Fibroblast of pulmonary artery (primary cell): ENCODE results near the gene ARHGEF12.

Experiments
- DNase-seq: peaks from one replicate; pipeline ENCODE4 v3.0.0-alpha.2; 2010; ENCODE audit warnings: low read depth
- H3K4me3 ChIP-seq: replicated peaks from 2 replicates; pipeline ENCODE4 v1.5.1; 2011; ENCODE audit warnings: low read depth, mild to moderate bottlenecking, control low read depth, low read length, moderate library complexity
- CTCF ChIP-seq: IDR thresholded peaks from 2 replicates; pipeline ENCODE4 v1.5.1; 2011; ENCODE audit warnings: mild to moderate bottlenecking, control low read depth, low read length, inconsistent platforms; ENCODE audit errors: missing control alignments

ARHGEF12 gene

DNA sequence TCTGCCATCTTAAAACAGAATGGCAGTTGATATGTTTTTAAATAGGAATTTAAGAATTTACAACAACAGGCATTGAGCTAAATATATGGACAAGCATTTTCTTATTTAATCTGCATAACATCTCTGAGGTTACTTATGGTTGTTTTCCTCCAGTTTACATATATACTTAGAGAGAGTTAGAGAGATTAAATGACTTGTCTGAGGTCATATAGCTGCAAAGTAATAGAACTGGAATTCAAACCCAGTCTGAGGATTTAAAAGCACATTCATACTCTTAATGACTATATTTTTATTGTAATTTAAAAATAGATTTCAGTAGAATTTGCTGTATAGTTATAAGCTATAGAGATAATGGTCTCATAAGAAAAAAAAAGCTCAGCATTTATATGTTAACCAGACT lies 93.9 kb downstream of the ARHGEF12 start:
- no peak overlapping the region for H3K4me3 ChIP-seq
- TF ChIP-seq CTCF: no peak
- DNase-seq: no peak

DNA sequence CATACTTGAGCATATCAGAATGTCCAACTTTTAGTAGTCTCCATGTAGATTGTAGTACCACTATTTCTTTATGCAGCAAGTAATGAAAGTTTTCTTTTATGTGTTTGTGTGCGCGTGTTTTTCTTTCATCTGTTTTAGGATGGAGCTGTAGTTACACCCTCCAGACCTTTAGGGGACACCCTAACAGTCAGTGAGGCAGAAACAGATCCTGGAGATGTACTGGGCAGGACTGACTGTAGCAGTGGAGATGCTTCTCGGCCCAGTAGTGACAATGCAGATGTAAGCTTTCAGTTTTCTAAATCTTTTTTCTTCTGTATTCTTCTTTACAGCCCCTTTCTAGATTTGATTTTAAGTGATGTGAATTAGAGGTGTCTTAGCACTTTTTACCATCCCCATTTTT lies 95.4 kb downstream of the ARHGEF12 start:
- peak; percentile 58 for DNase-seq
- no peak overlapping the region for H3K4me3 ChIP-seq

DNA sequence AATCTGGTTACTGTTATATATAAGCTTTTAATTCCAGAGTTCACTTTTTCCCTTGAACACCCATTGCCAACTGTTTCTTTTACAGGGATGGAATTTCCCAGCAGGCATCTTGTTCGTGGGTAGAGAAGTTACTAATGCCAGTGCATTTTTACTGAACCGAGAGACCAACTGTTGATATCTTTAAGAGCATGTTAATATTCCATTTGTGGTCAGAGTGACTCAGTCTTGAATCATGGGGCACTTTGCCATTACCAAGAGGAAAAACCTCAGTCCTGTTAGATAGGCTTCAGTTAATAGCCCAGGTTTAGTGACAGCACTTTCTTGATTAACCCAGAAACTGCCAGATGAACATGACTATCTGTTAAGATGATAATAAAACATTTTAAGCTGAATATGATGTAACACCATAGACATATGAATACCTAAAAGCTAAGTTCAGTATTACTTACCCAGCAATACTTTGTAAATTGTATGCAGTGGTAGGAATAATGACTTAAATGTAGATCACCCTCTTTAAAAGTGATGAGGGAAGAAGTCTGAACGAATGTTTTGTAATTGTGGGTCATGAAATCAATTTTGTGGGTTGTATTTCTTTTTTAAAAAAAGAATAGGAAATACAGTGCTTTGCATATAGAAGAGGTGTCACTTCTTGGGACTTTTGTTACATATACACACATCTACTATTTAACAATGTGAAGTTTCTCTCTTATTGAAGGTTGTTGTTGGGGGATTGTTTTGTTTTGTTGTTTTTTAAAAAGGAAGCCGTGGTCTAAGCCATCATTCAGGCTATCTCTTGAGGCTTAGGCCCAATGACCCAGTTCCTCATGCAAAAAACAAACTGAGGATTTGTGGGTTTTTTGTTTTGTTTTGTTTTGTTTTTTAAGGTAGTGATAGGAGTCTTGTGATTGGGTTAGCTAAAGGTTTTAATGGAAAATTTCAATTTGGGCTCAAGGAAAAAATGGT lies 96.1 kb downstream of the ARHGEF12 start:
- peak; percentile 98 for DNase-seq
- no peak for TF ChIP-seq CTCF
- H3K4me3 ChIP-seq: no peak overlapping the region

More for the DNA sequence above, 95.4 kb downstream of the ARHGEF12 start:
- peak; percentile 33 for TF ChIP-seq CTCF

DNA sequence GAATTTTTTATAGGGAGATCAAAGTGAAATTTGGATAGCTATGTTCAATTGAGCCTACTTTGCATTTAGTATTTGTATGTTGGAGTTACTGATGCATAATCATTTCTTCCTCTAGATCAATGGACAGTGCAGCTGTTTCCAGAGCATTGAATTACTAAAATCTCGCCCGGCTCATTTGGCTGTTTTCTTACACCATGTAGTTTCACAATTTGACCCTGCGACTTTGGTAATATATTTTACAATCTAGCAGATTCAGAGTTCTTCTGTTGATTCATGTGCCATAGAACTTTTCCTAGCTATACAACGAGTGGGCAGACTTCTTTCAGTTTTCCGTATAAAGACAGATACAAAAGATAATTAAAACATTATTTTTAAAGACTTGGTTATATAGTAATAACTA lies 105.4 kb downstream of the ARHGEF12 start:
- no peak overlapping the region for H3K4me3 ChIP-seq
- DNase-seq: no peak
- TF ChIP-seq CTCF: no peak

- no peak for TF ChIP-seq CTCF
- no peak for DNase-seq
- no peak overlapping the region for H3K4me3 ChIP-seq
Observed at GRCh38 chr11:120442031-120442430, 105.8 kb downstream of the ARHGEF12 start.

DNA sequence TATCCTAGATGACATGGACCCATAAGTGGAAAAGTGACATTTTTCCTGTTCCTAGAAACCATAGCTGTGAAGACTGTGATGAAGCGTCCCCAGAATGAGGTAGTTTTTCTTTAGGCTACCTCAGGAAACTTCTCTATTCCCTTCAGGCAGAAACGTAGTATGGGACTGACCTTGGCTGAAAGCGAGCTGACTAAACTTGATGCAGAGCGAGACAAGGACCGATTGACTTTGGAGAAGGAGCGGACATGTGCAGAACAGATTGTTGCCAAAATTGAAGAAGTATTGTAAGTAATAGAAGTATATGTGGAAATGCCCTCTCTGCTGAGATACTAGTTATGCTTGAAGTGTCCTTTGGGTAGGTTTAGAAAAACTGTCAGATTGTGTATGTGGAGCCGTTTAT lies 110.6 kb downstream of the ARHGEF12 start:
- DNase-seq: no peak
- TF ChIP-seq CTCF: no peak
- no peak overlapping the region for H3K4me3 ChIP-seq

DNA sequence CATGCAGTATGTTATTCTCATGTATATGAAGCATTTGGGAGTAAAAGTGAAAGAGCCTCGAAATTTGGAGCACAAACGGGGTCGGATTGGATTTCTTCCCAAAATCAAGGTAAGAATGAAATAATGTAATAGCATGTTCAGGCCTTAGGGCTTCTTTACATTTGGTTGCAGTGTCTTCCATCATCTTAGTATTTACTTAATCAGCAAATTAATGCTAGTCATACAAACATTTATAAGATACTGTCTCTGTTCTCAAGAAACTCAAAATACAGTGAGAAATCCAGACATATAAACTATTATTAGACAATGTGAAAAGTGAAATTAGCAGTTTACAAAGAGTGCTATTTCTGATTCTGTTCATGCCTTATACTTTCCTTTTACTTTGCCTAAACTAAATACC lies 112.0 kb downstream of the ARHGEF12 start:
- H3K4me3 ChIP-seq: no peak overlapping the region
- DNase-seq: no peak
- TF ChIP-seq CTCF: no peak
